Mesangial cell (primary cell): ENCODE data around the gene GBX1. TPM values are rescaled to one million over a fixed set of nuclear protein-coding genes. Genes with fewer than 3 reads are reported as not detected.

ENCODE experiments used
- total RNA-seq: library from RNA; depleted of rRNA; stranded (reverse); fragments of >200 nt; gene quantifications from 2 replicates; pipeline ENCODE4 v1.2.3, GENCODE V29; 2015

The GBX1 gene
- total RNA-seq: not detected in 2 replicates

DNA sequence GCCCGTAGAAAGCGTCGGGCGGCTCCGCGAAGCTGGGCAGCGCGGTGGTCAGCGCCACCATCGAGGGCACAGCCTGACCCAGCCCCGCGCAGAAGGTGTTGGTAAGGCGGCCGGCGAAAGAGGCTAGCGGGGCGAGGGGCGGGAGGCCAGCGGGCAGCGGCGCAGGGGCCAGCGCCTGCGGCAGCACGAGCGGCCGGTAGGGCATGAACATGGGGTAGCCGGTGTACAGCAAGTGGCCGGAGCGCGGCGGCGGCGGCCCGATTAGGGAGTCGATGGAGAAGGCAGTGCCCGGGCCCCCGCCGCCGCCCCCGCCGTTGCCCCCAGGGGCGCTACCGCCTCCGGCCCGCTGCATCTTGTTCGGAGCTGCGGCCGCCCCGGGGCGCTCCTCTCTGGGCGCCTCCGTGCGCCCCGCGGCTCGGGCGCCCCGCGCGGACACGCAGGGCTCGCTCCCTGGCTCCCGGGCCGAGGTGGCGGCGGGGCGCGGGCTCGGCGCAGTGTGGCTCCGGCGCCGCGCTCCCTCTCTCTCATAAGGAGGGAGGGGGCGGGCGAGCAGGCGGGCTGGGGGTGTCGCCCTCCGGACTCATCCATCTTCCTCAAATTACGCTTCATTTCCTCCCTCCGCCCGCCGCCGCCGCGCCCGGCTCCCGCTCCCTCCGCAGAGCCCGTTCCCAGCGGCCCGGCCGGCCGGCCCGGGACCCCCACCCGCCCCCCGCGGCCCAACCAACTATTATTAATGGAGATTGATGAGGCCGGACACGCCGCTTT, at the start of gene GBX1:
GBX1 (minus strand) TSS at position 498 of the 765 bp plus-strand sequence; CDS start at position 352, 146 bp downstream.

DNA sequence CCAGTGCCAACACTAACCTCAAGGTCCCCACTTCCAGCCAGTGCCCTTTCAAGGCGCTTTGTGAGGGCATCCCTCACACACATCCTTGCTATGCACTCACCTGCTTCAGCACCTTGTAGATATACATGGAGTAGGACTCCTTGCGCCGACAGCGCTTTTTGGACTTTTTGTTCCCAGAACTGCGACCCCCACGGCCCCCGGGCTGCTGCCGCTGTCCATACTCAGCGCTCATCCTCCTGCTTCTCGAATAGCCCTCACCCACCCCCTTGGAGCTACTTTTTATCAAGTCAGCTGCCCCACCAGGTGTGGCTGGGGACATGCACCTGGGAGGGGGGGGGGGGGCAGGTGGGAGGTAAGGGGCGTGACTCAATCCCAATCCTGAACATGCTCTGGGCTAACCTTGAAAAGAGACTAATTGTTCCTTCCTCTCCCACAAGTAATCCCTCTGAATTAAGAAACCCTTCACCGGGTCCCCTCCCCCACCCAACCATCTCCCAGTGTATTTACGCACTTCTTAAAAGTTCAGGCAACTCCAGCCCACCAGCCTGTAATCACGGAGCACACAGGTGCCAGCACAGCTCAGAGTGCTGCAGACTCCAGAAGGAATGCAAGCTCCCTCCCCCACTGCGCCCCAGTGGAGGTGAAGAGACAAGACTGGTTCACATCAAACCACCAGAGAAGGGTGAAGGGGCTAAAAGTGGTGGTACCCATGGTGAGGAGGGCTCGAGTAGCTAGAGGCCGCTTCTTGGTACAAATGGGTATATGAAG, 42.8 kb upstream of the GBX1 start, which contains the start of gene H2BK1:
H2BK1 (minus strand) TSS at position 402 of the 768 bp plus-strand sequence; CDS start at position 232, 170 bp downstream.

DNA sequence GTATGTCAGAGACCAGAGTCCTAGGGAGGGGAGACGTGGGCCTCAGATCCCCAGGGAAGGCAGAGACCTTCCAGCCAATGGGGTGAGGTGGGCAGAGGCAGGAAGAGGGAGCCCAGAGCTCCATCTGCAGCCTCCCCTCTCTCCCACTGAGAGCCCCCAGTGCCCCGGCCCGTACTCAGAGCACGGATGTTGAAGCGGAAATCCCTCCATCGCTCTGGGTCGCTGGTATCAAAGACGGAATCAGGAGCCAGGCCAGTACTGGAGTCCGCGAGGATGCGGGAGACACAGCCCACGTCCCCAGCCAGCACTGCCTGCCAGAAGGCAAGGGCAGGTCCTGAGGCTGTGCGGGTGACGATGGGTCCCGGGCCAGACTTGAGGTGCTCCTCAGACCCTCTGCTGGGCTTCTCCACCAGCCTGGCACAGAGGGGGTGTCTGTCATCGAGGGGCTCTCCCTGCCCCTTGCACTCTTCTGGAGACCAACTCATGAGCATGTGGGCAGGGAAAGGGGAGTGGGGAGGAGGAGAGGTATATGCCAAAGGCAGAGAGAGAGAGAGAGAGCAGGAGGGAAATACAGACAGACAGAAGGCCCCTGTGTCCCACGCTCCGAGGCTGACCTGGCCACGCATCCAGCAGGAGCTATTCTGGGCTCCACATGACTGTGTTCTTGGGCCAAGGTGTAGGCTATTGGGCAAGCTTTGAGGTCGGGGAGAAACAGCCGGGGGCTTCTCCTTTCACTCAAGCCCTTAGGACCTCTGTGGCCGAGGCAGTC, 19.3 kb upstream of the GBX1 start, which contains the start of gene ASB10:
ASB10 (minus strand) TSS at position 611 of the 769 bp plus-strand sequence; CDS start at position 491, 120 bp downstream.

Other genes starting within 250 kb of the GBX1 start
- 1.4 and 2.3 TPM in 2 replicates for gene KCNH2, start 189.4 kb downstream of the GBX1 start, total RNA-seq
- 2.0 and 4.3 TPM in 2 replicates for gene NOS3, start 176.7 kb downstream of the GBX1 start, total RNA-seq
- under 0.01 and 0.33 TPM in 2 replicates for gene ATG9B, start 143.2 kb downstream of the GBX1 start, total RNA-seq
- 35.2 and 52.0 TPM in 2 replicates for gene ABCB8, start 139.2 kb downstream of the GBX1 start, total RNA-seq
- gene ASIC3, start 119.2 kb downstream of the GBX1 start, total RNA-seq: 0.38 TPM in 1 of 2 replicates, not detected in the other
- gene CDK5, start 109.8 kb downstream of the GBX1 start, total RNA-seq: 23.0 and 33.3 TPM in 2 replicates
- 177 and 233 TPM in 2 replicates for gene SLC4A2, start 108.1 kb downstream of the GBX1 start, total RNA-seq
- 77.7 and 91.1 TPM in 2 replicates for gene FASTK, start 86.9 kb downstream of the GBX1 start, total RNA-seq
- 78.5 and 88.0 TPM in 2 replicates for gene TMUB1, start 84.2 kb downstream of the GBX1 start, total RNA-seq
- gene AGAP3, start 81.2 kb downstream of the GBX1 start, total RNA-seq: 59.5 and 69.5 TPM in 2 replicates
- not detected in 2 replicates for gene ASB10, start 19.6 kb upstream of the GBX1 start, total RNA-seq
- gene H2BK1, start 42.8 kb upstream of the GBX1 start, total RNA-seq: not detected in 2 replicates
- gene ABCF2, start 59.5 kb upstream of the GBX1 start, total RNA-seq: 39.0 and 55.7 TPM in 2 replicates
- 66.8 and 80.9 TPM in 2 replicates for gene CHPF2, start 64.8 kb upstream of the GBX1 start, total RNA-seq
- 11.1 and 51.8 TPM in 2 replicates for gene SMARCD3, start 81.0 kb upstream of the GBX1 start, total RNA-seq
- gene NUB1, start 174.1 kb upstream of the GBX1 start, total RNA-seq: 23.6 and 27.2 TPM in 2 replicates
- gene WDR86, start 242.3 kb upstream of the GBX1 start, total RNA-seq: 0.33 and 43.2 TPM in 2 replicates